Activated naive CD4-positive, alpha-beta T cell (primary cell): ENCODE measurements around the gene NFIA.

Experiments
- DNase-seq, 4 experiments: peaks; one replicate each; lab custom pipeline; 2025; lab: John Stamatoyannopoulos, UW

Gene NFIA

DNA sequence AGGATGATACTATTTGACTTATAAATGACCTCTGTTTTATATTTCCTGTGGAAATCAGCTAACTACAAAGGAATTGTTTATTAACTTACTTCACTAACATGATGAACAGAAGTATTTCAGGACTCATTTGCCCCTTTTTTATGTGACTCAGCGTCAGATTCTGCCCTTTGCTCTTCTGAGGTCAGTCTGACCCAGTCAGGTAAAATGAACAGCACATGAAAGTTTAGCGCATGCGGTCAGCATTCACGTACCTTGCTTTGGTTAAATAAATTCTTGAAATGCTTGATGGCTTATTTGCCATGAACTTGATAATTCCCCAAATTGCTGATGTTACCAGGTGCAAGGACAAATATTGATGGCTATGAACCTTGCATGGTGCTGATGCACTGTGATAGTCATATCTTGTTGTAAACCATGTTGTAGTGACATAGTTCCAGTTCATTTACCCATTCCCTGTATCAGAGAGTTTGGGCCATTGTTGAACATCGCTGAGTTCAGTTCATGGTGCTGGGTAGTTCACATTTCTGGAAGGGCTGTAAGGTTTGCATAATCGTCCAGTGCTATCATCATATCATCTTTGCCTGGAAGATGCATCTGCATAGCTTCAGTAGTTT, 133.4 kb downstream of the NFIA start:
- no peak for DNase-seq

DNA sequence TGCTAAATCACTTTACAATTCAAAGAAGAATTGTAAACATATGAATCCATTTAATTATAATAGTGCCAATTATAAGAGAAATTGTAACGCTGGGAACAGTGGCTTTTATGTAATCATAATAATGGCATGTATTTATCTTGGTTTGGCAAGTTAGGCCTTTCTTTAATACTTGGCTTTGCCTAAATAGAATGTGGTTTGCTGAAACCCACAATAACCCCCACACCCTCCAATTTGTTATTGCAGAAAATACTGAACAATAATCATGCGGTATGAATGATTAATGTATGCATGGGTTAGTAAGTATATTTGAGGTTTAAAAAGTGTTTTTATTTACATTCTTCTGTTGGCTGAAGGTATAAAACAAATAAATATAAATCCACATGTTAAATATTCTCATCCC, 138.2 kb downstream of the NFIA start:
- no peak for DNase-seq

DNA sequence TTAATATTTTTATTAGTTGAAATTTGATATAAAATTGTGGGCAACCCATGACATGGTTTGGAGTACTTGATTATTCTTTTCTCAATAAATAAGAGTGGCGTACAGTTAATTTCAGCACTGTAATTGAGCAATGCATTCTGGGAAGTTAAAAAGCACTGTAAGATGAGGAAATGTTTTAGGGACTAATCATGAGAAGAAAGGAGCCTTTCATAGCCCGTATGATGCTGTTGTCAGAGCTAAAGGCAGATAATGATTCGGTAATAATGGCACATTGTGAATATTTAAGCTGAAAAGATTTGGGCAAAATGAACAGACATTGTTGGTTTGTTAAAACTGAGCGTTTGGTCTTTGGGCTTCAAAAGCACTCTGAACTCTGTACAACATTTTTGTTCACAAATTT, 139.3 kb downstream of the NFIA start:
- DNase-seq, result no peak

DNA sequence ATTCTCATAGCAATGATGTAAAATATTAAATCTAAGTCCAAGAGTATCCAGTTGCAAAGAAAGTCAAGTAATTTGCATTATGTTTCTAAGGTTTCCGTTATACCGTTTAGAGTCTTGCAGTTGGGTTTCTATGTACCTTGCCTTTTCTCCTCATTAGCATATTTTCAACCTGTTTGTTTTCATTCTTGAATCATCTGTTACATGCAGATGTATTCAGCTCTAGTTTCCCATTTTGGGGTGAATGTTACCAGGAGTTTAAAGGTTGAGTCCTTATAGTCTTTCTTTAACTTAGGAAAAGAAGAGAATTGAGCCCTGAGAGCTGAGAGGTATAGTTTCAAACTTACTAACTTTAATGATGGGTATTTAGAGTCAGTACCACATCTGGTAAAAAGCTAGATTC, 139.9 kb downstream of the NFIA start:
- DNase-seq, result no peak

GRCh38 chr1:61223140-61223539, 140.8 kb downstream of the NFIA start:
- no peak for DNase-seq

- no peak for DNase-seq
Observed at GRCh38 chr1:61224609-61225008, 142.2 kb downstream of the NFIA start.

DNA sequence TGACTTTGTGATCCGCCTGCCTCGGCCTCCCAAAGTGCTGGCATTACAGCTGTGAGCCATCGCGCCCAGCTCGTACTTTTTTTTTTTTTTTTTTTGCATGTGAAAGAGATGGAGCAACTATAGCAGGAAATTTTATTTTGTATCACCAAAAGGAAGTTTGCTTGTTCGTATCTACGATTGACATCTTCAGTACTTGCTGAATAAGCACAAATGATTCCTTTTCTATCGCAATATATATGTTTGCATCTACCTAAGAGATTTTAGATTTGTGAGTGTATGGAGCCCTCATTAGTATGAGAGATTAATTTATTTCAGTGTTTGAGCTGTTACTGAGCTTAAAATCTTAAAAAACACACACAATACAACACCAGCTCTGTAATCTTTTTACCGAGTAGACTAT, 143.1 kb downstream of the NFIA start:
- DNase-seq, result no peak

- no peak for DNase-seq
Observed at GRCh38 chr1:61226791-61227567, 144.6 kb downstream of the NFIA start.

DNA sequence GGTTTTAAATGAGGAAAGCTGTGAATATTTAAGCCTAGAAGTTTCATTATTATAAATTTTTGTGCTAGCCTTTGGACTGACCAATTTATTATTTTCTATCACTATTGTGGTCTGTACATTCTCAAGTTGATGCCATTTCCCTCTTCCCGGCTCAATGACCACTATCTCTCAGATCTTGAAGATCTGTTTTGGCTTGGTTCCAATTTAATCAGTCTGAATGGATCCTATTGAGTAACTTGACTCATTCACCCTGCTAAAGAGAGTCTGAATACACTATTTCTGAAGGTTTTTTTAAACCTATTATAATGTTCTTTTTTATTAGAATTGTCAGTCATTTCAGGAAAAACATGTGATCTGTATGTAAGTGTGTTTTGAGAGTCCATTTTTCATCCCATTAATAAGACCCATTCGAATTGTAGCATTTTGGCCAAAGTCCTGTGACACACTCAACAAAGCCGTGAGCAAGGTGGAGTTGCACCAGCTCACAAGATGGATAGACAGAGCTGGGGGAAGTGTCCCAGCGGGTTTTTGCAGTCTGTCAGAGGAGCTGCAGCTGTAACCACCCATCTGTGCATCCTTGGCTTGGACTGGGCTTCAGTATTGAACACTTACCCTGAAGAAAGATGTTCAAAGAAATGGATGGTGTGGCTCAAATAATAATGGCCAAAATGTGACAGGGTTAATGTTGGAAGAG, 145.6 kb downstream of the NFIA start:
- no peak for DNase-seq

DNA sequence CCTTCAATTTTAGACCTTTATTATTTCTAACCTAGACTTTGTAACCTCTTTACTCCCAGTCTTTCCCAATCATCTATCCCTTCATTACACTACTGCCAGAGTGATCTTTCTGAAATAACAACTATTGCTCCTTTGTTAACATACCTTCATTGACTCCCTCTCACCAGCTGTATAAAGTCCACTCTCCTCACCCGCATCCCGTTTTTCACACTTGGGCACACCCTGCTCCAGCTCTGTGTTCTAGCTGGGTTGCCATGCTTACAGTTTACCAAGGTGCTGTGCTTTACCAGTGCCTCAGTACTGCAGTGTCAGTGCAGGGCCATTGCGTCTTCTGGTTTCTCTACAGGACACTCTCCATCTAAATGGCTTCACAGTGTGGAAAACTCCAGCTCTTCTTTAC, 148.2 kb downstream of the NFIA start:
- DNase-seq, result no peak

GRCh38 chr1:61231795-61232194, 149.4 kb downstream of the NFIA start:
- no peak for DNase-seq

DNA sequence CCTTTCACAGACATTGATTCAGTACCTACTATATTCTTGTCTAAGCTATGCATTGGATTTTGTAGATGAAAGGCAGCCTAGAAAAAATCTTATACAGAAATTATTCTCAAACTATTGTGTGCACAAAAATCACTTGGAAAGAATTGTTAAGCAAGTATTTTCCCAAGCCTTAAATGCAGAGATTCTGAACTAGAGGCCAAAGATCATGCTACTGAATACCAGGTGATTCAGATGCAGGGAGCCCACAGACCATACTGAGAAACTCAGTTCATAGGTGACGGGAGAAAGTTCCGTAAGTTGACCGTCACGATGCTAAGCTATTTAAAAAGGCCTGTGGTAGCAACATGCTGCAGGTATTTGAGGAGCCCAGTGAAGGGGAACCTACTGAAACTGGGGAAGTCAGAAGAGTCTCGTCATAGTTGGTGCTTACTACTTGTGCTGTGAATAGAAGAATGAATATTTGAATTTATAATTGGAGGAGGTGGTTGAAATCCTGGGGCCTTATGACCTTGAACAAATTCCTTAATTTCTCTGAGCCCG, 150.8 kb downstream of the NFIA start:
- DNase-seq, result no peak

DNA sequence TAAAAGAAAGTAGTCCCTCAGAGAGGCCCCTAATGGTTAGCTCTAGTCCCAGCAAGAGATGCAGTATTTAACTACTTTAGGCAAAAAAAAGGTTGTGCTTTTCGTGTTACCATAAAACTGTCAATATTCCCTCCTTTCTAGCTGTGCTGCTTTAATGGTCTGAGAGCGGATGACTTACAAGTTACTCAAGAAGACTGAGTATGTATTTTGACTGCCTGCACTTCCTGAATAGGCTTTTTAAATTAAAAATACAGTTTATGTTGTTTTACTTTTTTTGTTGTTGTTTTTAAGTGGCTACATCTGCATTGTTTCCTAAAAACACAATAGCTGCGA, 152.2 kb downstream of the NFIA start:
- DNase-seq, result no peak

- no peak for DNase-seq
Observed at GRCh38 chr1:61237147-61237546, 154.8 kb downstream of the NFIA start.

DNA sequence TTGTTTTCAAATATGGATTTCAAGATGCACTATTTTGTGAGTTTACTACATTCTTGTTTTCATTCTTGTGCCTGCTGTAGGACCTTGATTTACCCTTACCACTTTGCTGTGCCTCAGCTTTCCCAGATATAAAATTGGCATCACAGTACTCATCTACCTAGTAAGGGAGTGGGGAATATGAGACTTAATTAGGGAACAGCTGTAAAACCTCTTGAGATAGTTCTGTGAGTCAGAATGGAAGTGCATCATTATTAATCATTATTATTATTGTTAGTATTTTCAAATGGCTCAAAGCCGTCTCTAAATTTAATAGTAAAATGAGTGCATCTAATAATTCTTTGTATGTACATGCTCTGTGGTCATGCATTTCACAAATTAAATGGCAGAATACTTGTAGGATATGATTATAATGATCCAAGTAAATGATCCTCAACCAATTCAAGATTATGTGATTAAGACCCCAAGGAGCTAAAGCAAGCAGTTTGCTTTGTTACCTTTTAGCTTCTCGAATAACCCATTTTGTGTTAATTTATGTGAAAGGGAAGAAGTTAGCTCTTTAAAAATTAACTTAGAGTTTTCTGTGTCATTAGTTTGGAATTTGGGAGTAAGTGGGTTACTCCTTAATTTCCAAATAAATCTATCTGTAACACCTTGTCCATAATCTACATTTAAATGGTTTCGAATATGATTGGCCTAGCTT, 155.4 kb downstream of the NFIA start:
- no peak for DNase-seq

- DNase-seq, result no peak
Observed at GRCh38 chr1:61238359-61238665, 156.0 kb downstream of the NFIA start.

DNA sequence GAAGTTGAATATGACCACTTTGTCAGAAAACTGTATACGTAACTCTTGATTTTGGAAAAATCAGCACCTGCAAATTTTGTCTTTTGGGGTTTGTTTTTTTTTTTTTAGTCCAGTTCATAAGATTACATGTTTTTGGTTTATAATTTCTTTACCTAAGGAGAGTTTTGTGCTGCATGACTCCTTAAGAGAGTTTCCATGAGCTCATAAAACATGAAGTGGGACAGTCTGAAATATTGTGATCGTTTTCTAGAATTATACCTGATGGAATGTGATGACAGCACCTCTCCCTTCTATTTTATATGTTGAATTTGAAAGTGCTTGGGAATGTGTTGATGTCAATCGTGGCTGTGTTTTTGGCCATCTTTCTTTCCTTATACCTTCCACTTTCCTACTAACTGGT, 158.5 kb downstream of the NFIA start:
- DNase-seq, result no peak

- DNase-seq, result no peak
Observed at GRCh38 chr1:61241411-61241838, 159.1 kb downstream of the NFIA start.

DNA sequence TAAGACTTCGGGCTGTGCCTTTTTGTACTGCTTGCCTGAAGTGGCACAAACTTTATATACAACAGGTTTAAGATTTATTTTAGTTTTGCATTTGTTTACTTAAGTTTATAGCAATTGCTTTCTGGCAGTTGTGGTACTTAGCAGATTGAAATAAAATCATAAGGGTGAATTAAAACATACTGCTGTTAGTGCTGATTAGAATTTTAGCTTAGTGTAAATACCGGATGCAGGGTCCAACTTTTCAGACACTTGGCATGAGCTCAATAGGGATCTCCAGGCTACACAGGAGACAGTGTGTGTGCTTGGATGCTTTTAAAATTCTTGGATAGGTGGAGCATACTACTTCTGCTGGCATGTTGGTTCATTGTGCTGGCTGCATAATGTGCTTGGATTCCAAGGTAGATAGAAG, 159.6 kb downstream of the NFIA start:
- no peak for DNase-seq

- no peak for DNase-seq
Observed at GRCh38 chr1:61244114-61244513, 161.8 kb downstream of the NFIA start.

DNA sequence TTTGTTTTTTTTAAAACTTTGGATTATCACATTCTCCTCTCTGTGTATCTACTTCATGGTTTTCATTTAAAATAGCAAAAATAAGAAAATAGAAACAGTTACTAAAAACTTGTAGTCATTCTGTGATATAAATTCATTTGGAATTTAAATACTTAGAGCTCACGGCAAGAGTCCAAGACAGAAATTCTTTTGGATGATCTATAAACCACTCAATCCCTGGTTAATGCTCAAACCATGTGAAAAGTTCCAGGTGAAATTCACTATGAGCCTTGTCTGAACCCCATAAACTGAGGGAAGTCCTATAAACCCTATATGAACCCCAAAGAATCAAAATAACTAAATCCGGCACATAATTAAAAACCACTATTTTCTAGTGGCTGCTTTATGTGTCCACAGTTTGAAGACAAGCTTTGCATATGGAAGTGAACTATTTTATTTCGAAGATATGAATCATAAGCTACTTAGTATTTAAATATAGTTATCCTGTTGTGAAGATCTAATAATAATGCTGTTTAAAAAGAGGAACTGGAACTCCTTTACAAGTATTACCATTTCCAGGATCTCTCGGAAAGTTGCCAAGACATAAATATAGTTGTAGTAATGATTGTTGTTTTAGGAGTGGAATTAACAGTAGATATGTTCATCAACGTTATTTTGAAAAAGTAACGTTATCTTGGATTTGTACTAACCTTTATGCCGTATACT, 163.5 kb downstream of the NFIA start:
- no peak for DNase-seq
